CD4-positive, alpha-beta T cell treated with Interferon alpha-2 for 1 hour (primary cell): Measurements from ENCODE around the gene HDC.
A peak's percentile ranks its signal among the peaks of the same experiment; 100 is the strongest.

Source experiments
- DNase-seq, 2 donors: peaks; one replicate each; pipeline ENCODE4 v3.0.0-alpha.2; 2020 to 2022

Gene HDC

DNA sequence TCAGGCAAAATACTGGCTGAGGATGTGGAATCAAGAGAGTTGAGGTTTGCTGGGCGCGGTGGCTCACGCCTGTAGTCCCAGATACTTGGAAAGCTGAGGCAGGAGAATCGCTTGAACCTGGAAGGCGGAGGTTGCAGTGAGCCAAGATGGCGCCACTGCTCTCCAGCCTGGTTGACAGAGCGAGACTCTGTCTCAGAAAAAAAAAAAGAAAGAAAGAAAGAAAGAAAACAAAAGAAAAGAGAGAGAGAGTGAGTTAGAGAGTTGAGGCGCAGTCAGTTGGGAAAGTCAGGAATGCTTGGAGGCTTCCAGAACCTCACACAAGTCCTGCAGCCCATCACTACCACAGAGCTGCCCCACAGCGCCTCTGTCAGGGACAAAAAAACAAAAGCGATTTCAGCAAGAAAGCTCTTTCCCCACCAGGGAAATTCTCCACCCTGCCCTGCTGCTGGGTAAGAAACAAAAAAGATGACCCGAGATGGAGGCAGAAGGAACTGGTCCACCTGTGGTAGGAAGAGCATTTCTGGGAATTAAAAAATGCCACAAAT, 13.8 kb downstream of the HDC start:
- DNase-seq: no peak

DNA sequence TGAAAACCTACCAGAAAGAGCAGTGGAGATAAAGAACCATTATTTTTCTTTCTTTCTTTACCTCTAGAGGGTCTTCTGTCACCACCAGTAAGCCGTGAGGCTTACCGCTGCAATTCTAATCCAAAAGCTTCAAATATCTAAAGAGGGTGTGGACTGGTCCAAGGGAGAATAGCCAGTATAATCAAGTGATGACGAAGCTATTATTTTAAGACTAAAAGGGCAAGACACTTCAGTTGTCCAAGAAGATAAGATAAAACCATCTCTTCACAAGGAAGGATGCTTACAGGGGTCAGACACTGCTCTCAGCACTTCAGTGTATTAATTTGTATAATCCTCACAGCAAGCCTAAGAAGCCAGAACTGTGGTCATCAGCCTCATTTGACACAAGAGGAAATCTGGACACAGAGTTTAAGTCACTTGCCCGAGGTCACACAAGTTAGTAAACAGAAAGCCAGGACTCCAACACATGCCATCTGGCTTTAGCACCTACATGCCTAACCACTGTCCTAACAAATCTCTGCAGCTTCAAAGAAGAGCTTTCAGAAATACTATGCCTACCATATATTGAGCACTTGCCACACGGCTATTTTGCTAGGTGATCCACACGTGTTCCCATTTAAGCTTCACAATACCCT, 14.6 kb downstream of the HDC start:
- DNase-seq: no peak

DNA sequence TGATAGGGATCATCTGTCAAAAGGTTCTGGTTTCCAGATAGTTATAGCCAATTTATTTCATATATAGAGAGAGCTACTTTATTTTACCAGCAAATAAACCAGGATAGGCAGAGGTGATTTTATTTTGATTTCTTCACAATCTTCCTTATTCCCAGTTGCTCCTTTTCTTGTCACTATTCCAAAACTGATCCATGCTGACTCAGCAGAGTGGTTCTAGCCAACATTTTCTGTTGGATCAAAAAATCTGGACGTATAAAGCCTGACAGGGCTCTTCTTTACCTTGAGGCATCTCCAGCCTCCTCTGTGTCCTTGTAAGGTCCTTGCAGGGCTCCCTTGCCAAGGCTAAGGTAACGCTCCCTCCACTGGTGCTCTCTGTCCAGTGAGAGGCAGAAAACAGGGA, 15.8 kb downstream of the HDC start:
- no peak for DNase-seq

DNA sequence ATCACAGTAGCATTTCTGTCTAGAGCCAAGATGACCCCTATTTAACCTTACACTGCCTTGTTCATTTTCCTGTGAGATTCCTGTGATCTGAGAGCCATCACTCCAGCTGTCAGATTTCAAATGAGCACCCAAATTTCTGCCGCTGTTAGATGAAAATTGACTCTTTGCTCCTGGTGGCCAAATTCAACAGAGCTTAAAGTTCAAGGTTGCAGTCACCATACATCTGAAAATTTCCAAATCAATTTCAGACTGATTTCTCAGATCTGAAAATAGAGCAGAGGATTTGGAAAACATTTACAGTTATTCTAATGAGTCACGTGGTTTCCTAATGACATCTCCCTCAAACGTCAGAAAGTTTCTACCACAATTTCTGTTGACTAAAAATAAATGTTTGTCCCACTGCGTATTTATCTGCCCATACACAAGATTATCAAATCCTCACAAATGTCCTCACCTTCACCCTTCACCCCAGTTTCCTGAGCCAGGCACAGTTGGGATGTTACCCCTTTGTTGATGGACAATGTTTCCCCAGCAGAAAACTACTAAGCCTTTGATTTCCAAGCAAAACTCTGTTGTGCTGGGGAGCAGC, 16.4 kb downstream of the HDC start:
- peak in 1 of 2 donors; percentile 16 for DNase-seq

DNA sequence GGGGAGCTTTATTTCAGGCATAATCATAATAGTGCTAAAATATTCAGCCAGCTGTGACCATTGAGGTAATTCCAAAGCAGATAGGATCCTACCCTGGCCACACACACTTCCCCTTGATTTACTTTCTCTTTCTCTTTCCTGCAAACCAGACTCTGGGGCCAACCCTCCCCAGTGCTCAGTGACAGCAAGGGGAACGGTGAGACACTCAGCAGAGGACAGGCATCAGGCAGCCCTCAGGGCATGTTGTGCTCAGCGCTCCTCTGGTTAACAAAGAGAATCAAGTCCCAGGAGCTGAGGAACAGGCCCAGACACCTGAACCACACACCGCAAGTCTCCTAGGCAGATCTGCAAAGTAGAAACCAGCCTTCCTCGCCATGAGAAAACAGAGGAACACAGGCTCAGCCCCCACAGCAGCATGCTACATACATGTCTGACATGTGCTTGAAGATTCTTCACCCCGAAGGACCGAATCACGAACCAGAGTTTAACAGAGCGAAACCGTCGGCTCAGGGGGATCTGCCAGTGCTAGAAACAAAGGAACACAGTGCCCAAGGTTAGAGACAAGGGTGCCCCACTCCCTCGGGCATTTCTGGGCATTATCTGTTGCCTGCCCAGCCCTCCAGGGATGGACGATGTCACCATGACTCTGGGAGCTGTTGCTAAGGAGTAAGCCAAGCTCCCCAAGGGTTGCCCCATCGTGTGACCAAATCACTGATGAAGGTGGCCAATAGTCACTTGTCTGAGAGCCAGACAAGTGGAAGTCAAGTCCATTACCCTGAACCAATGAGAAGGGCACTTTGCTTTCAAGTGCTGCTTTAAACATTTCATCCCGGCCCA, 17.5 kb downstream of the HDC start:
- DNase-seq: peak; percentile 79 to 81

DNA sequence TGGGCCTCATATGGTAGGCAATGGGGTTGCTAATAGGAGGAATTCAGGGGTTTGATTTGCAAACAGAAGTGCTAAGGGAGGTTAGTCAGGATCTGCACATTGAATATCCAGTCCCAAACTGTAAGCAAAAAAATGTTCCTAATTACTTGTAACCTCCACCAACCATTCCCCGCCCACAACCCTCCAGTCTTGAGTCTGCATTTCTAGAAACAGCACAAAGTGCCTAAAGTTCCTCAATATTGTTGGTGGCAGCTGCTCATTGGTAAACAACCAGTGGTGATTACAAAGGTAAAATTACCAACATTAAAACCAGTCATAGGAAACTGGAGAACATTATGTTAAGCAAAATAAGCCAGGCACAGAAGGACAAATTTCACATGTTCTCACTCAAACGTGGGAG, 18.9 kb downstream of the HDC start:
- no peak for DNase-seq

DNA sequence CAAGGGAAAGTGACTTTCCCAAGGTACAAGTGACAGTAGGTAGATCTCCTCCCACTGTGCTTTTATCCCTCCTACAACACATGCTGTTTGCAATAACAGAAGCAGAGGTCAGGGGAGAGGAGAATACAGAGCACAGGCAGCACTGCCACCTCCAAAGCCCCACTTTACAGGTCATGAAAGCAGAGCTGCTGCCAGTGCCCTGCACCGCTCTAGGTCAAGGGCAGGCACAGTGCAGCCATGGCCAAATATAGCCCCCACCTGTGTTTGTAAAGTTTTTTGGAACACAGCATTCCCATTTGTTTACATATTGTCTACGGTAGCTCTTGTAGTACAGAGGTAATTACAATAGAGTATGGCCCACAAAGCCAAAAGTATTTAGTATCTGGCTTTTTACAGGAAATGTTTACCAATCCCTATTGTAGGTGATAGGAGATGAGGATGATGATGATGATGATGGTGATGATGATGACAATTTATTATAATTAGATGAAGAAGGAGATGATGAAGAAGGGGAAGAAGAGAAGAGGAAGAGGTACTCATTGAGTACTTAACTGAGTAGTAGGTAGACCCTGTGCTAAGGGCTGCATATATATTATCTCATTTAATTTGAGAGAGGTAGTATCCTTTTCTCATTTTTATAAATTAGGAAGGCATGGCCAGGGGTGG, 20.4 kb downstream of the HDC start:
- DNase-seq: no peak

DNA sequence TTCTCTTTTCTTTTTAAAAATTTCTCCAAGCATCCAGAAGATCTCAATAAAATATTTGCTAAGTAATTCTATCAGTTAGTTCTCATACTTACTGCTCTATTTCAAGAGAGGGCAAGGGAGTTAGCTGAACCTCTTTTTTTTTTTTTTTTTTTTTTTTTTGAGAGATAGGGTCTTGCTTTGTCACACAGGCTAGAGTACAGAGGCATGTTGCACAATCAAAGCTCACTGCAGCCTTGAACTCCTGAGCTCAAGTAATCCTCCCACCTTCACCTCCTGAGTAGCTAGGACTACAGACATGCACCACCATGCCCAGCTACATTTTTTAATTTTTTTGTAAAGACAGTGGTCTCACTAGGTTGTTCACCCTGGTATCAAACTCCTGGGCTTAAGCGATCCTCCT, 21.4 kb downstream of the HDC start:
- DNase-seq: no peak

DNA sequence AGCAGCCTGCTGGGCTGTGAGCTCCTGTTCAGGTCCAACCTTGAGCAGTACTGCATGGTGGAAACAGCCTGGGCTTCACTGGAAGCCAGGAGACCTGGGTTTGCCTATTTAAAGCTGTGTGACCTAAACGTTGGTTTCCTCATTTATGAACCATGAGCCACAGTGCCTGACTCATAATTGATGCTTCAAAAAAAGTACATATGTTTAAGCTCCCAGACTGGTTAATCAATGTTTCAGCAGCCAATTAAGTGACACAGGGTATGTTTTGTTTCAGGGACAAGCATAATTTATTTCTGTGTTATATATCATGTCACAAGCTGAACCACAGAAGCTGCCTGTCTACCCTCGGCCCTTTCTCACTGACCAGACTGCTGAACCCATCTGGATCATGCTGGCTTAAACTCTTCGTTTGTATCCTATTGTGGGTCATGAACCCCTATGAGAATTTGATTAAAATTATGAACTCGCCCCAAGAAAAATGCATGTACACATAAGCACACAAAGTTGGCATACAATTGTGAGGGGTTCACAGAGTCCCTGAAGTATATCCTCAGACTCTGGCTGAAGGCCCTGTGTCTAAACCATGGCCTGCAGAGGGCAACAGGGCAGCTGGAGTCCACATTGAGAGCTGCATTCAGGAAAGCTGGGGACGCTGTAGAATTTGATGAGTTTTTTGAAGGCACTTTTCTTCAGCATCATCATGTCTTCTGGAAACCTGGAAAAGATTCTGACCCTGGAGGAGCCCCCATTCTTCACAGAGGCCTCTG, 23.7 kb downstream of the HDC start:
- no peak for DNase-seq

DNA sequence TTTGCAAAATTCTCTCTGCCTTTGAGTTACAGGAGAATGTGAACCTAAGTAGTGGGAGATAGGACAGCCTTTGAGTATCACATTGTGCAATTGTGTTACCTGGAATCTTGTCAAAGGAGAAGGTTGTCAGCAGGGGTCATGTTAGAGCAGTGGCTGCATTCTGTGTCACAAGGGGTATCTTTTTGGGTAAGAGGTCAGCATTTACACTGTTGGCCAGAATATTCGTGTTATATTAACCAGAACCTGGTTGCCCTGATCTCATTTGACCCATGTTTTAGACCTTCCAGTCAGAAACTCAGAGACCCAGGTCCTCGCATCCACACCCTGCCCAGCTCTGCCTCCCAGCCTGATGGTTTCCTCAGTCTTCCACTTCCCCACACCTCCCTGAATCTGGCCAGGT, 27.3 kb downstream of the HDC start:
- no peak for DNase-seq

DNA sequence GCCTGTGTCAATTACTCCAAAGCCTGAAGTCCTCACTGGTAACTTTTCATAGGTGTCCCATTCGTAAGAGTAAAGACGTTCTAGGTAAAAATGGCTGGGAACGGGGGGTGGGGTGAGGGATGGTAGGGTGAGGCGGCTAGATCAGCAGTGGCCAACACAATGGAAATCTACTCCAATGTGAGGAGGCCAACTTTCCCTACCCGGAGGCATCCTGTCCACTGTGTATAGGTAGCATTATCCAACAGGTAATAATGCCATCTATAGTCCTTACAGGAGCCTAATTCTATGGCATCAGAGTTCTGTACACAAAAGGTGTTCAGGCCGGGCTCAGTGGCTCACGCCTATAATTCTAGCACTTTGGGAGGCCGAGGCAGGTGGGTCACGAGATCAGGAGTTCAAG, 29.1 kb downstream of the HDC start:
- no peak for DNase-seq

DNA sequence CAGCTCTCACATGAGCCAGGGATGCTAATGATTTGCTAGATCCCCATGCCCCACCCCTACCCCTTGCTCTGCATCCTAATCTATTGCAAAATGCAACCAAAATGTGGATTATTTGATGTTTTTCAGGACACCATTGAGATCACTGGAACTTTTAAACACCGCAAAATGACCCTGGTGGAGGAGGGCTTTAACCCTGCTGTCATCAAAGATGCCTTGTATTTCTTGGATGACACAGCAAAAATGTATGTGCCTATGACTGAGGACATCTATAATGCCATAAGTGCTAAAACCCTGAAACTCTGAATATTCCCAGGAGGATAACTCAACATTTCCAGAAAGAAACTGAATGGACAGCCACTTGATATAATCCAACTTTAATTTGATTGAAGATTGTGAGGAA, 29.7 kb downstream of the HDC start:
- DNase-seq: no peak

DNA sequence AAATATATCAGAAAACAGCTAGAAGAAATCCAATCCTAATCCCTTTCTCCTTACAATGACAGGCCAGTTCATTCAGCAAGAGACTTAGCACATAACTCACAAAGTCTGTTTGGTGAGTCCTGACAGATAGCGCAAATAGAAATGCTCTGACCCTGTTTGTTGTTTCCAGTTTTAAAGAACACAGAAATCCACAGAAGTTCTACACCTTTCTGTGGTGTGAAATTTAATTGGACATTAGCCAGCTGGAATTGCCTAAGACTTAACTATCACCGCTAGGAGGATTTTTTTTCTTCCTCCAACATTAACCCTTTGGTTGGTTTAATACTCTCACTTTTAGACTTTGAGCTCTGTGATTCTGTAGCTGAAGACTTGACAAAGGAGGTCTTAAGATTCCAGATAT, 30.8 kb downstream of the HDC start:
- DNase-seq: no peak

DNA sequence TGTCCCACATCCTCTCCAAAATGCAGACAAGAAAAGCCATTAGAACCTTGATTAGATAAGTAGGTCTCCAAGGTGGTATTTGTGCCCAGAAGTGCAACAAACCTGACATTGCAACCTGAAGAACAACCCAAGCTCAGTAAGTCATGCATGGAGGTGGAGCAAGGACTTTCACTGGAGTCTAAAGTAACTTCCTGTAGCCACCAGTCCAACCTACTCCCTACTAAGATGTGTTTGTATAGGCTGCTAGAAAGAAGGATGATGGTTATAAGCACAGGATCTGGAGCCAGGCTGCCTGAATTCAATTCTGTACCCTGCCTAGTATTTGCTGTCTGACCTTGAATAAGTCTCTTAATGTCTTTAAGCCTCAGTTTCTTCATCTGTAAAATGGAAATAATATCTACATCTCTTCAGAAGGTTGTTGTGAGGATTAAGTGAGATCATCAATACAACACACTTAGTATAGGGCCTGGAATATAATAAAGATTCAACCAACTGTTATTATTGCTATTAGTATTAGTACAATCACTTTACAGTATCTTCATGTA, 32.3 kb downstream of the HDC start:
- DNase-seq: no peak

DNA sequence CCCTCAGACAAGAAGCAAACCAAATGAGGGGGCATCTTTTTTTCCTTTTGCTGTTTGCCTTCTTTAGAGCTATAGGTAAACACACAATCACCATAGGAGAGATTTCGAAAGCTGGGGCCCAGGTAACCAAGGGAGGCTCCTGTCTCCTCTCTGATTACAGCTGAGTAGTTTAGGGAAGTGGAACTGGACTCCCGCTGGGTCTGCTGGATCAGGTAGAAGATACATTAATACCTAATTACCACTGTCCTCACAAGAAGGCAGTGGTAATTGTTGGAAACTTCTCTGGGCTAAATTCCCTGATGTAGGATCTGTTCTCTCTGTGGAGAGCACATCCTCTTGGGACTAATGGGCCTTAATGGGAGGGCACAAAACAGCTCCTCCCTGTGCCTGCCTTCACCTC, 32.7 kb downstream of the HDC start:
- DNase-seq: no peak

DNA sequence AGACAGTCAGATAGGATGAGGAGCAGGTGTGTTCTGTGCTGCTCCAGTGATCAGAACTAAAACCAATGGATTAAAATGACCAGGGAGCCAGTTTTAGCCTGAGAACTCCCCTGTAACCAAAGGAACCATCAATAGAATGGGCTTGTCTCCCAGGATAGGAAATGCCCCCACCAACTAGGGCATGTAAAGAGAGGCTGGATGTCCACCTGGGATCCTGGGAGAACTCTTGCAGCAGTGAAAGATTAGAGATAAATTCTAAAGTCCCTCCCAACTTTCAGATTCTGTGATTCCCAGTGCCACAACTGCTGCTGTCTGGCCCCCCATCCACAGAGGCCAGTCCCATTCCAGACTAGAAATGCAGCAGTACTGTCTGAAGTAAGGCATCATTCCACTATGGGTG, 33.8 kb downstream of the HDC start:
- DNase-seq: no peak

DNA sequence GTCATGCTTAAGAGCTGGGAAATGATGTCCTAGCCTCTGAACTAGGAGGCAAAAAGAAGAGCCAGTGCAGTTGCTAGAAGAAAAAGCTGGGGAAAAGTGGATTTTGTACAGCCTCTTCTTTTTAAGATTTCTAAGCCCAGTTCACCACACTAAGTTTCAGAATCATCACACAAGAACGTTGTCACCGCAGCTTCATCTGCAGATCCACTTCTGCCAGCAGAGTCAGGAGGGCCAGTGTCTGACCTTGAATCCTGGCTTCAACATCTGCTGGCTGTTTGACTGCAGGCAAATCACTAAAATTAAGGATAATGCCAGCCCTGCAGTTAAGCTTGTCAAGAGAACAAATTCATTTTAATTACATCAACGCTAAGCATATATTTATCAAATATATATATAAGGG, 36.2 kb downstream of the HDC start:
- no peak for DNase-seq

DNA sequence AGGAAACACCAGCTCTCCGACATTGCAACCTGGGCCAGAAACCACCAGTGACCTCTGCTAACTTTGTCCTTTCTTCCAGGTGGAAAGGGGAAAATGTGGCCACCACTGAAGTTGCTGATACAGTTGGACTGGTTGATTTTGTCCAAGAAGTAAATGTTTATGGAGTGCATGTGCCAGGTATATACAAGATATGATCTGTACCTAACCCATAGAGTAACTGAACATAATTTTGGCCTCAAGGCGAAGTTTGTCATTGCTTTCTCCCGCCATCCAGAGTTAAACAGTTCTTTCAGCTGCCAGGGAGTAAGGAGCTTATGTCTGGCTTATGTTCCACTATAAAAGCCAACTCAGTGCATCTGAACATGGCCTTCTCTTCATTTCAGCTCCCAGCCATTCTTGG, 36.7 kb downstream of the HDC start:
- no peak for DNase-seq

DNA sequence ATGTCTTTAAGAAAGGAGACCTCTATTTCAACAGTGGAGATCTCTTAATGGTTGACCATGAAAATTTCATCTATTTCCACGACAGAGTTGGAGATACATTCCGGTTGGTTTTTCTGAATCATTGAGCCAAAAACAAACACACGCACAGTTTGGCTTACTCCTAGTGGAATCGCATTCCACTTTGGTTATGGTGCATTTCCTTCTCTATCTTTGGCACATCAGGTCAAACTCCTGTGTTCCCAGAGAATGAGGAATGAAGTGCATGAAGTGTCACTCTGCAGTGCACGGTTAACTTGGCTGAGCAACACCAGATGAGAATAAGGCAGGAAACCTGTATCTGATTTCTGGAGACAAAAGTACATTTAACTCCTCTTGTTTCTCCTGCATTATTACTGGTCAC, 38.5 kb downstream of the HDC start:
- DNase-seq: no peak

DNA sequence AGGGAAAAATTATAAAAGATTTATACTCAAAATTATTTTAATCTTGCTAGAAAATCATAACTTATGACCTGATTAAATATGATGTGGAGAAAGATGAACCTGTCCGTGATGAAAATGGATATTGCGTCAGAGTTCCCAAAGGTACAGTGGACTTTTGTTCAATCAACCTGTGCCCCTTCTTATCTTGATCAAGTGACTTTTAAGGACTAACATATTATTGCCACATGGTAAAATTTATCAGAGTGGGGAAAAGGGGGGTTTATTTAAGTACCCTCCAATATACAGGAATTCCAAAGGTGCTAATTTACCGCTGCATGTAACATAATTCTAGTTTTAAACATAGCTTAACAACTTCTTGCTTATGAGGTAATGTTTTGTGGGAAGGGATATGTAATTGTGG, 39.6 kb downstream of the HDC start:
- DNase-seq: no peak

DNA sequence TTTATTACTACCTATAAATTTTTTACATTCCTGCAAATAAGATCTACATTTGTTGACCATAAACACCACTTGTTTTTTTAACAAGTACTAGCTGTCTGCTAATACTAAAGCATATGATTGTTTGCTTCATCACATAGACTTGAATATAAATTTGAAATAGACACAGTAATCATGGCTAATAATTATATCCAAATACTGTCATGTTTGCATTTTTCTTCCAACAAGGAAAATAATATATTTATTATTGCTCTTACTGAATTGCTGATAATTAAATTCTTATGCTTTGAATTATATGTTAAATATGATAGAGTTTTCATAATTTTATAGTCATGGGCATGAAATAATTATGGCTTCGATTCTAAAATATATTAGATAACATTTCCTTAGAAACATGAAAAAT, 40.5 kb downstream of the HDC start:
- no peak for DNase-seq

DNA sequence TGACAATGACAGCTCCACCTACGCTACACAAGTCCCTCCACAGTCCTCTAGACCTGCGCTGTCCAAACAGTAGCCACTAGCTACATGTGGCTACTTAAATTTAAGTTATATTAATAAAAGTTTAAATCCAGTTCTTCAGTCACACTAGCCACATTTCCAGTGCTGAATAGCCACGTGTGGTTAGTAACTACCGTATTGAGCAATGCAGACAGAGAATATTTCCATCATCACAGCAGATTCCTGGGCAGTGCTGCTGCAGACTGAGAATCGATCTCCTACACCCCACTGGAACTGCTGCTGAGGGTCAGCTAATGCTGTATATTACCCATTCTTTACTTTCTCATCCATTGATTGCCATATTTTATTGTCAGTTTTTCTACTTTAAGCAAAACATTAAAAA, 40.9 kb downstream of the HDC start:
- no peak for DNase-seq

DNA sequence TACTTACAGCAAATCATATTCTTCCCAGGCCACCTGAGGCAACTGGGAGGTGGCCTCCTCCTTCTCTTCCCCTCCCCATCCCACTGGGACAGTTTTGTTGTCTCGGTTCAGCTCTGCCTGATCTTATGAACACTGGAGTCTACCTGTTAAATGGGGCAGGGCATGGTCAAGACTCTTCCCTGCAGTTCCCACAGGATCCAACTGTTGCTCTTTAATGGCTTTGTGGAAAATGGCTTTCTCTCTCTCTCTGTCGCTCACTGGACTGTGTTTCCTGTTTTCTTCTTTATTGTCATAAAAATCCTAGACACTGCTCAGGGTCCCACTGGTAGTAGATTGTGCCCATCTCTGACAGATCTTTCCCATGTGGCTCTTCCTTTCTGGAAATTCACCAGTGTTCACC, 43.3 kb downstream of the HDC start:
- DNase-seq: no peak
